Endothelial cell of hepatic sinusoid (primary cell): ENCODE data around the gene FAP.

Experiments used
- in situ Hi-C: cut with HindIII; loops from 2 replicates; pipeline ENCODE4 v1.10.0; 2017; ENCODE audit warnings: low sequenced_read_pairs

Gene FAP

DNA sequence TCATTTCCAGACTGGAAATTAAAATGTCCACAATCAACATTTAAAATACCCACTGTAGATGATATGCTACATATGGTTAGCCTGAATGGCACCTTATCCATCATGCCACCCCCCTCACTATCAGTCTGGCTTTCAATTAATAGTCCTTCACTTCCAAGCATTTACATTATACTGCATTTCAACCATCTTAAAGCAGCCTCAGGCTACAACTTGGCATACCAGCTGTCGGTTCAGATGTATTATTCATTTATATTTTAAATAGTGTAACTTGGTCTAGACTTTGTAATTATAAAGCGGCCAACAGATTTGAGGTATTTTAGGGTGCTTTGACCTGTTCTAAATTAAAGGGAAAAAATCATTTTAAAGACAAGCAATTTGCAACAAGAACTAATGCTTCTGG lies 93.8 kb downstream of the FAP start:
- in situ Hi-C loops, result loop anchor here (25.0 kb wide), 1 partner anchor 562 kb away; no protein-coding TSS in a partner anchor

DNA sequence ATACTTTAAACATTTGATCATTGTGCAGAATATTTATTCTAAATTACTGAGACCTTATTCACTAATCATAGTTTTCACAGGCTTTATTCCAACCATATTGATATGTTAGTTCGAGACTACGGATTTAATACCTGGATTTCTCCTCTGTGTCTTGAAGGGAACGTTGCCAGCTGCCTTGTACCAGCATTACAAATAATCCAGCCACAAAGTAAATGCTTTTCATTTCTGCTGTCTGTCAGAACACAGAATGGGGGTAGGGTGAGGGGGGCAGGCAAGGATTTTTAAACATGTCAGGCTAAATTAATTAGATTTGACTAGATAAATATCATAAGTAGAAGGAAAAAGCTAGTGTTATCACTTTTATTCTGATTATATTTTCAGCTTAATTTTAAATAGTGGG lies 94.3 kb downstream of the FAP start:
- in situ Hi-C loops, result loop anchor here (25.0 kb wide), 1 partner anchor 562 kb away; no protein-coding TSS in a partner anchor

DNA sequence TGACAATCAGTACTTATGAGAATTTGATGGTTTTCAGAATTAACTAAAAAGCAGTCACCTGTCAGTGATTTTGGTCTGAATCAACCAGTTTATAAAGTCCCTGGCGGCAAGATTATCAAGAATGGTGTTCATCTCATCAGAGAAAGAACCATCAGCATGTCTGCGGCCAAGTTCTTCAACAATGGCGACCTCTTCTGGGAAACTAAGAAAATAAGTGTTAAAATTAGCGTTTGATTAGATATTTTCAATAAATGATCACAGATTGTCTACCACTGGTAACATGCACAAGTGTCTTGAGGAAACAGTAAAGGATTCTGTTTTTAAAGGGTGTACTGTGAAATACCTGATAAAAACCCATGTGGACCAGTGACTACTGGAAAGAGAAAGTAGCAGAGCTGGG lies 99.3 kb downstream of the FAP start:
- in situ Hi-C loops, result loop anchor here (25.0 kb wide), 1 partner anchor 557 kb away; no protein-coding TSS in a partner anchor

DNA sequence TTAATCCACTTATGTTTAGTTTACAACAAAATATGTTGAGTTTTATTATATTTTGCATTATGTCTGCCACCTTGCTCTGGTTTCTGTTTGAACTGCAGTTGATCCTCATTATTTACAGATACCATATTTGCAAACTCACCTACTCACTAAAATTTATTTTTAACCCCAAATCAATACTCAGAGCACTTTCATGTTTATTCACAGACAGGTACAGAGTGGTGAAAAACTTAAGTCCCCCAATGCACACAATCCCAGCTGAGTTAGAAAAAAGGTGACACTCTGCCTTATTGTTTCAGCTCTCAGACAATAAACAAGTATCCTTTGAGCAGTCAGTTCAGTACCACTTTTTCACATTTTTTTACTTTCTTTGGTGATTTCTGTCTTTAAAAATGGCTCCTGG lies 104.9 kb downstream of the FAP start:
- in situ Hi-C loops, result loop anchor here (25.0 kb wide), 1 partner anchor 551 kb away; no protein-coding TSS in a partner anchor

DNA sequence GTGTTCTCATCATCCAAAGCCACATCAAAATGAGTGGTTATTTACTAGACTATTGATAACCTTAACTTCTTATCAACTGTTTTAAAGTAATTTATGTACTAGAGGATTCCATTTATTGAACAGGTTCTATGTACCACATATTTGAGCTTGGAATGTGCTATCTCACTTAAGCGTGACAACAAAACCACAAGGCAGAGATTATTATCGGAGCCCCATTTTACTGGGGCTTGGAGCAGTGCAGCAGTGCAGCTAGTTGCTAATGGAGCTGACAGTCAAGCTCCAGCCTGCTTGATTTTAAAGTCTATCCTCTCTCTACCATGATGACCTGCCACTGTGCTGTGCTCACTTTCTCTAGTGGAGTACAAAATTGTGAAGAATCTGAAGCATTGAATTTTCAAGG lies 115.8 kb downstream of the FAP start:
- in situ Hi-C loops, result loop anchor here (25.0 kb wide), 1 partner anchor 540 kb away; no protein-coding TSS in a partner anchor

DNA sequence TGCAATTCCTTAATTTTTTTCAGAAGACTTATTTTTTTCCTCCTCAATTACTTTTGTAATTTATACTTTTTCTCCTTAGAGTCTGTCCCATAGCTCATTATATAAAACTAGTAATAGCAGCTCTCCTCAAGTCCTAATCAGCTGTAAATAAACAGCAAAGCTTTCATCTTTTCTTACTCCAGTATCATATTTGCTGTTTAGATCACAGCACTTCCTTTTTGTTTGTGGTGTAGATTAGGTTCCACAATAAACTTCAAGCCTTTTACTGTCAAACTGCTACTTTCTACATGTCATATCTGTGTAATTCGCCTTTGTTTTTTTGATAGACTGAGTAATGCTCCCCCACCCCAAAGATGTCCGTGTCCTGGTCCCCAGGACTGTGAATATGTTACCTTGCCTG lies 116.7 kb downstream of the FAP start:
- in situ Hi-C loops, result loop anchor here (25.0 kb wide), 1 partner anchor 539 kb away; no protein-coding TSS in a partner anchor

DNA sequence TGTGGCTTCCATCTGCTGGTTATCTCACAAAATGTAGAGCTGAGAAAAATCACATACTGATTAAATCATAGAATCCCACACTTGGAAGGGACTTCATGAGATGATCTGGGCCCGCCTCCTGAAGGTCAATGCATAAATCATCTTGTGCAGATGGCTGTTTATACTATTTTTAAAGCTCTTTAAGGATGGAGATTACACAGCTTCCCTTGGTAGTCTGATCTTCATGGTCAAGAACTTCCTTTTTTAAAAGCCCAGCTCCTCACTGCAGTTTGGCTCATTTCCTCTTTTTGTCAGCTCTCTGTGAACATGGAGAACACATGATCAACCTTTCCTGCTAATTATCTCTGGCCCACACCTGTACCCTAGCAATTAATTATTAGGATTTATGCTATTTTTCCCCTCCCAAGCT lies 117.1 kb downstream of the FAP start:
- in situ Hi-C loops, result loop anchor here (25.0 kb wide), 1 partner anchor 539 kb away; no protein-coding TSS in a partner anchor

DNA sequence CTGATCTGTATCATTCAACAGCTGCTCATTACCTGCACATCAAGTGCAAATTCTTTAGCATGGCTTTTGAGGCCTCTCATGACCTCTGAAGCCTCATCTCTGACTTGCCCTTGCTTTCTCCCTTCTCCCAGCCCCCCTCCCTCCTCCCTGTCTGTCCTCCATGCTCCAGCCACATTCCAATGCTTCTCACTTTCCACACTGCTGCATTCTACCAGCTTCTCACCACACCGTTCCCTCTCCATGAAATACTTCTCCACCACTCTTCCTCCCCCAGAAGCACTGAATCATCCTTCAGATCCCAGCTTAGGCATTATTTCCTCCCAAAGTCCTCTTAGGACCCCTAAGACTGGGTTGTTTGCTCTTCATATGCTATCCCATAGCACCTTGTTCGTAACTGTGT lies 118.1 kb downstream of the FAP start:
- in situ Hi-C loops, result loop anchor here (25.0 kb wide), 1 partner anchor 538 kb away; no protein-coding TSS in a partner anchor

DNA sequence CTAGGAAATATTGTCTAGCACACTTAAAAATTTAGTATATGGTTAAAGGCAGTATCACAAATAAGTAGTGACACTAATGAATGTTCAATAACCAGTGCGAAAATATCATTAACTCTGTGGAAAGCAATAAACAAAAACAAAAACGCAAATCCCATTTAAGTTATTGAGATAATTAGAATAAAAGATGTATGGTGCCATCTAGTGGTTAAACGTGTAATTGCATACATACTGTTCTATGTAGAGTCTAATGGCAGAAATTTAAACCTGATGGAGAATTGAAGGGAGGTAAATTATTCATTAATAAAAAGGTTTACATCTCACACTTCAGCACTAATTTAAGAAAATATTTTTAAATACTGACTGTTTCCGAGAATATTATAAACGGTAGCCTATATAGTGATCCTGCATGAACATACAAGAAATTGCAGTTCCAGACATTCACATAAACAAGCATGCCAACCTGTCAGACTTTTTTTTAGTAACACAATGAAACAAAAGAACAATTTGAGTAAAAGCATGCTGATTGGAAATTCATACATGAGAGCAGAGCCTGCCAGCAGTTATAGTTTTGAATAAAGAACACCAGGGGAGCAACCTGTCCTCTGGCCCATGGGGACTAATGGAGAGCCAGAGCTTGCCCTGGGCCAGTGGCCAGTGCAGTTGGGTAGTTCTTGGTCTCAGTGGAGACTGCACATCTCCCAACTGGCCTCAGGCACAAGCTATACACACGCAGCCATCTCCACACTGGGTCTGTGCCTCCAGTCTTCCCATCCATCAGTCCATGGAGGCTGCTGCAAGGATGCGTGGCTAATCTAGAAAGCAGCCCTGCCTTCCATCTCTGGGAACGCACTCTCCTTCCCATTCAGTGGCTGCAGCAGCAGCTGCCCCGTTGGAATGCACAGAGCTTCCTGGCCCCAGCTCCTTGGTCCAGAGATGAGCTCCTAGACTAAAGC lies 119.2 kb downstream of the FAP start:
- in situ Hi-C loops, result no loop called here
